DOHH2 (cell line): Measurements from ENCODE around the gene HINT3.

Experiments
- H3F3A ChIP-seq: fragments of 200-600 bp; sonication (generic), shearing (Covaris generic); 2 replicates; pipeline ENCODE4 v1.6.0; 2016; ENCODE audit warnings: antibody characterized with exemption, mild to moderate bottlenecking; ENCODE audit not compliant: control insufficient read depth, insufficient read depth
- H3K27ac ChIP-seq: fragments of 200-600 bp; sonication (generic); 2 replicates; pipeline ENCODE4 v1.5.1; 2014; ENCODE audit warnings: low read depth, mild to moderate bottlenecking, low read length, moderate library complexity
- H3K27me3 ChIP-seq: fragments of 200-600 bp; sonication (generic); 2 replicates; pipeline ENCODE4 v1.6.1; 2014; ENCODE audit warnings: mild to moderate bottlenecking, low read length, mixed read lengths; ENCODE audit not compliant: control insufficient read depth
- H3K36me3 ChIP-seq: fragments of 200-600 bp; sonication (generic); 2 replicates; pipeline ENCODE4 v1.6.1; 2014; ENCODE audit warnings: mild to moderate bottlenecking, low read length, moderate library complexity, mixed read lengths; ENCODE audit not compliant: control insufficient read depth
- H3K4me1 ChIP-seq: fragments of 200-600 bp; sonication (generic); 2 replicates; pipeline ENCODE4 v1.6.1; 2014; ENCODE audit warnings: mild to moderate bottlenecking, low read length, mixed read lengths; ENCODE audit not compliant: control insufficient read depth
- H3K4me2 ChIP-seq: fragments of 200-600 bp; sonication (generic); 2 replicates; pipeline ENCODE4 v1.6.0; 2014; ENCODE audit warnings: mild to moderate bottlenecking, low read length, moderate library complexity
- H3K4me3 ChIP-seq: fragments of 200-600 bp; sonication (generic); 2 replicates; pipeline ENCODE4 v1.5.1; 2014; ENCODE audit warnings: mild to moderate bottlenecking, low read length, mixed read lengths
- H3K79me2 ChIP-seq: fragments of 200-600 bp; sonication (generic); 2 replicates; pipeline ENCODE4 v1.6.1; 2014; ENCODE audit warnings: mild to moderate bottlenecking, low read length, mixed read lengths; ENCODE audit not compliant: control insufficient read depth
- H3K9me2 ChIP-seq: fragments of 200-600 bp; sonication (generic); replicated peaks from 2 replicates; pipeline ENCODE4 v1.6.1; 2014; ENCODE audit warnings: mild to moderate bottlenecking, low read length, mixed read lengths; ENCODE audit not compliant: control insufficient read depth
- H3K9me3 ChIP-seq: fragments of 200-600 bp; sonication (generic); 2 replicates; pipeline ENCODE4 v1.6.1; 2014; ENCODE audit warnings: antibody characterized with exemption, low read length, mixed read lengths; ENCODE audit not compliant: control insufficient read depth, insufficient read depth
- H4K20me1 ChIP-seq: fragments of 200-600 bp; sonication (generic); 2 replicates; pipeline ENCODE4 v1.6.0; 2014; ENCODE audit warnings: low read depth, mild to moderate bottlenecking, antibody characterized with exemption, low read length, moderate library complexity; ENCODE audit not compliant: control insufficient read depth, insufficient read depth
- CTCF ChIP-seq: fragments of 200-600 bp; sonication (generic); IDR thresholded peaks from one replicate; pipeline ENCODE4 v1.5.1; 2014; ENCODE audit warnings: antibody characterized with exemption, mild to moderate bottlenecking, low read depth, low read length; ENCODE audit not compliant: poor library complexity, severe bottlenecking
- EZH2phosphoT487 ChIP-seq: fragments of 200-600 bp; sonication (generic); IDR thresholded peaks from 2 replicates; pipeline ENCODE4 v1.6.1; 2017; ENCODE audit warnings: borderline replicate concordance, mild to moderate bottlenecking, antibody characterized with exemption, low read length, moderate library complexity, mixed read lengths

Gene HINT3

GRCh38 chr6:125955973-125956372 lies 597 bp upstream of the HINT3 start:
- no peaks in the 10 kb centered on the region for H3K27me3 ChIP-seq
- H3K4me3 ChIP-seq: peak overlapping the region; percentile 85
- peaks cover 40% of the 10 kb centered on the region for H3K79me2 ChIP-seq
- no peaks in the 10 kb centered on the region for H3K9me2 ChIP-seq
- no peaks in the 10 kb centered on the region for H4K20me1 ChIP-seq
- peaks cover 33% of the 10 kb centered on the region for H3K4me1 ChIP-seq
- H3K36me3 ChIP-seq: peaks cover 18% of the 10 kb centered on the region
- H3K9me3 ChIP-seq: no peaks in the 10 kb centered on the region
- no peaks in the 10 kb centered on the region for H3F3A ChIP-seq
- no peak for TF ChIP-seq CTCF
- TF ChIP-seq EZH2phosphoT487: no peak
- H3K4me2 ChIP-seq: peak overlapping the region; percentile 63
- H3K27ac ChIP-seq: peak overlapping the region; percentile 70; the same call in 1 of the 2 replicates

GRCh38 chr6:125957391-125957693 lies 772 bp downstream of the HINT3 start:
- TF ChIP-seq CTCF (no peak), EZH2phosphoT487 (no peak)
- H3K27ac ChIP-seq: peak overlapping the region; percentile 70
- no peaks in the 10 kb centered on the region for H3K9me2 ChIP-seq
- peak overlapping the region; percentile 85 for H3K4me3 ChIP-seq
- H3K36me3 ChIP-seq: peaks cover 25% of the 10 kb centered on the region
- peaks cover 50% of the 10 kb centered on the region for H3K79me2 ChIP-seq
- H3K27me3 ChIP-seq: no peaks in the 10 kb centered on the region
- H3F3A ChIP-seq: no peaks in the 10 kb centered on the region
- no peaks in the 10 kb centered on the region for H4K20me1 ChIP-seq
- no peaks in the 10 kb centered on the region for H3K9me3 ChIP-seq
- H3K4me1 ChIP-seq: peaks cover 33% of the 10 kb centered on the region
- peak overlapping the region; percentile 63 for H3K4me2 ChIP-seq

- Histone ChIP-seq H3K4me2 (peak overlapping the region; percentile 63), H3K4me3 (peak overlapping the region; percentile 85), H3K36me3 (peaks cover 27% of the 10 kb centered on the region), H4K20me1 (no peaks in the 10 kb centered on the region; the same call in 1 of the 2 replicates), H3F3A (peaks cover 3% of the 10 kb centered on the region; the same call in 1 of the 2 replicates), H3K9me2 (no peaks in the 10 kb centered on the region), H3K27me3 (no peaks in the 10 kb centered on the region), H3K79me2 (peaks cover 55% of the 10 kb centered on the region), H3K27ac (peak overlapping the region; percentile 70), H3K9me3 (no peaks in the 10 kb centered on the region), H3K4me1 (peaks cover 33% of the 10 kb centered on the region)
- TF ChIP-seq EZH2phosphoT487: no peak
- TF ChIP-seq CTCF: no peak
Measured at GRCh38 chr6:125957845-125958244, 1.3 kb downstream of the HINT3 start.

GRCh38 chr6:125959041-125959440 lies 2.5 kb downstream of the HINT3 start:
- TF ChIP-seq EZH2phosphoT487 (no peak), CTCF (no peak)
- H3K4me1 ChIP-seq: peaks cover 26% of the 10 kb centered on the region
- no peaks in the 10 kb centered on the region; the same call in 1 of the 2 replicates for H4K20me1 ChIP-seq
- peaks cover 67% of the 10 kb centered on the region for H3K79me2 ChIP-seq
- H3F3A ChIP-seq: peaks cover 7% of the 10 kb centered on the region; the same call in 1 of the 2 replicates
- no peak overlapping the region for H3K27ac ChIP-seq
- peaks cover 27% of the 10 kb centered on the region for H3K36me3 ChIP-seq
- H3K9me2 ChIP-seq: no peaks in the 10 kb centered on the region
- no peaks in the 10 kb centered on the region for H3K27me3 ChIP-seq
- no peaks in the 10 kb centered on the region for H3K9me3 ChIP-seq
- peak overlapping the region; percentile 63; the same call in 1 of the 2 replicates for H3K4me2 ChIP-seq
- H3K4me3 ChIP-seq: no peak overlapping the region
